Stimulated activated CD4-positive, alpha-beta T cell treated with anti-CD3 and anti-CD28 coated beads, TNF-alpha, amount 100 ng/mL, for 48 hours (primary cell): Measurements from ENCODE around the gene GNB1.

Source experiments
- DNase-seq, 3 donors: peaks; one replicate each; pipeline ENCODE4 v3.0.0-alpha.2; 2020; ENCODE audit warnings: low read depth in 3 of 3

Gene GNB1

GRCh38 chr1:1922956-1923833 lies 32.3 kb upstream of the GNB1 start:
- no peak for DNase-seq

- DNase-seq: no peak
Observed at GRCh38 chr1:1922702-1922955, 31.7 kb upstream of the GNB1 start.

- DNase-seq: no peak
Observed at GRCh38 chr1:1921901-1922701, 31.2 kb upstream of the GNB1 start.

GRCh38 chr1:1921459-1921862 lies 30.6 kb upstream of the GNB1 start:
- DNase-seq: no peak

GRCh38 chr1:1920608-1921458 lies 29.9 kb upstream of the GNB1 start:
- no peak for DNase-seq

- no peak for DNase-seq
Observed at GRCh38 chr1:1920057-1920607, 29.2 kb upstream of the GNB1 start.

GRCh38 chr1:1919304-1920056 lies 28.6 kb upstream of the GNB1 start:
- DNase-seq: peak; percentile 96 to 99 (median 97)

- no peak for DNase-seq
Observed at GRCh38 chr1:1918901-1919303, 28.0 kb upstream of the GNB1 start, which contains the start of gene TMEM52. Gene TMEM52 (minus strand): TSS chr1:1919279. CDS start chr1:1919265, 14 bp downstream.

GRCh38 chr1:1917995-1918900 lies 27.4 kb upstream of the GNB1 start:
- no peak for DNase-seq

GRCh38 chr1:1917304-1917976 lies 26.6 kb upstream of the GNB1 start:
- DNase-seq: no peak

- DNase-seq: no peak
Observed at GRCh38 chr1:1916851-1917251, 26.0 kb upstream of the GNB1 start.

- DNase-seq: no peak
Observed at GRCh38 chr1:1915911-1916840, 25.3 kb upstream of the GNB1 start.

GRCh38 chr1:1914971-1915692 lies 24.2 kb upstream of the GNB1 start, which contains the start of gene CALML6:
Gene CALML6 (plus strand): TSS chr1:1915260. CDS start chr1:1915281, 21 bp downstream.
- no peak for DNase-seq

GRCh38 chr1:1914101-1914970 lies 23.4 kb upstream of the GNB1 start:
- no peak for DNase-seq

GRCh38 chr1:1911350-1912041 lies 20.6 kb upstream of the GNB1 start:
- no peak for DNase-seq
